ENCODE results near the gene SLC35E1. TPM values are rescaled to one million over a fixed set of nuclear protein-coding genes. Genes with fewer than 3 reads are reported as not detected.

SLC35E1 gene
- total and polyA plus RNA-seq, 2 experiments from 2014 or later = 17.0 to 30.3 TPM

GRCh38 chr19:16596399-16596798 lies 24.2 kb upstream of the SLC35E1 start:
- peaks cover 7% of the 10 kb centered on the region; the same call in 1 of the 2 replicates for H3K4me1 ChIP-seq (ENCODE audit: insufficient read depth)
- H3K27ac Mint-ChIP-seq = no peak overlapping the region
- no peaks in the 10 kb centered on the region for H3K27me3 ChIP-seq (ENCODE audit: insufficient read depth)
- H3K27ac ChIP-seq (ENCODE audit: low read depth) = no peak overlapping the region
- H3K79me2 ChIP-seq (replicated peaks; ENCODE audit: insufficient read depth) = peaks cover 96% of the 10 kb centered on the region
- no peak for DNase-seq (ENCODE audit: low spot score)
- H3K36me3 ChIP-seq (ENCODE audit: insufficient read depth) = no peaks in the 10 kb centered on the region
- H4K20me1 ChIP-seq (replicated peaks; ENCODE audit: insufficient read depth) = peaks cover 65% of the 10 kb centered on the region
- no peak overlapping the region for H3K4me2 ChIP-seq
- no peak overlapping the region for H2AFZ ChIP-seq
- H3K36me3 Mint-ChIP-seq (ENCODE audit: low read depth) = no peaks in the 10 kb centered on the region; the same call in 2 of the 3 replicates
- H3K9me3 Mint-ChIP-seq = no peaks in the 10 kb centered on the region; the same call in 2 of the 3 replicates
- H3F3A ChIP-seq (replicated peaks; ENCODE audit: low read depth) = no peaks in the 10 kb centered on the region
- H3K9me2 ChIP-seq (ENCODE audit: insufficient read depth) = no peaks in the 10 kb centered on the region
- H3K4me3 ChIP-seq = no peak overlapping the region
- H3K27me3 Mint-ChIP-seq (ENCODE audit: insufficient read depth, low read depth, poor library complexity) = peaks cover 9% of the 10 kb centered on the region
- H3K4me3 Mint-ChIP-seq = no peak overlapping the region
- no peak for ATAC-seq
- peaks cover 18% of the 10 kb centered on the region for H3K4me1 Mint-ChIP-seq
- TF ChIP-seq REST (IDR thresholded peaks at IDR 0.05; ENCODE audit: unreplicated experiment) (no peak), NANOG (IDR thresholded peaks at IDR 0.05; ENCODE audit: borderline replicate concordance) (no peak), CTCF (conservative IDR thresholded peaks at IDR 0.05; ENCODE audit: low read depth in 2 of 2) (no peak), CREB1 (CRISPR knock-in tag; IDR thresholded peaks at IDR 0.05; ENCODE audit: low read depth) (no peak), EZH2 (IDR thresholded peaks at IDR 0.05; ENCODE audit: low read depth, unreplicated experiment) (no peak), STAT1 (IDR thresholded peaks at IDR 0.05; ENCODE audit: unreplicated experiment) (no peak), ZNF462 (CRISPR knock-in tag; IDR thresholded peaks at IDR 0.05) (no peak), ZNF114 (CRISPR knock-in tag; IDR thresholded peaks at IDR 0.05) (no peak), EZH2phosphoT487 (IDR thresholded peaks at IDR 0.05; ENCODE audit: unreplicated experiment) (no peak), POLR2AphosphoS5 (IDR thresholded peaks at IDR 0.05; ENCODE audit: low read depth) (no peak), ETS1 (IDR thresholded peaks at IDR 0.05) (no peak)
